GM08714 (cell line): ENCODE data around the gene SLIT3.
"Not testable (repeated sequence)": the region's sequence is repeated elsewhere in the genome, so short reads cannot be mapped to it uniquely, and the experiment has no call there.

Experiments
- H3K4me3 ChIP-seq: fragments of 200-500 bp; sonication (Bioruptor generic); 2 replicates; pipeline ENCODE4 v1.5.1; 2014; ENCODE audit warnings: mild to moderate bottlenecking, low read length, inconsistent platforms
- ZNF274 ChIP-seq: IDR thresholded peaks from 2 replicates; pipeline ENCODE4 v1.6.1; 2012; ENCODE audit warnings: mild to moderate bottlenecking, low read depth, low read length

SLIT3 gene

GRCh38 chr5:168747987-168748777, 552.8 kb downstream of the SLIT3 start:
- no peak for TF ChIP-seq ZNF274
- no peak overlapping the region for H3K4me3 ChIP-seq

- no peak for TF ChIP-seq ZNF274
- no peak overlapping the region for H3K4me3 ChIP-seq
Measured at GRCh38 chr5:168746893-168747640, 553.9 kb downstream of the SLIT3 start.

DNA sequence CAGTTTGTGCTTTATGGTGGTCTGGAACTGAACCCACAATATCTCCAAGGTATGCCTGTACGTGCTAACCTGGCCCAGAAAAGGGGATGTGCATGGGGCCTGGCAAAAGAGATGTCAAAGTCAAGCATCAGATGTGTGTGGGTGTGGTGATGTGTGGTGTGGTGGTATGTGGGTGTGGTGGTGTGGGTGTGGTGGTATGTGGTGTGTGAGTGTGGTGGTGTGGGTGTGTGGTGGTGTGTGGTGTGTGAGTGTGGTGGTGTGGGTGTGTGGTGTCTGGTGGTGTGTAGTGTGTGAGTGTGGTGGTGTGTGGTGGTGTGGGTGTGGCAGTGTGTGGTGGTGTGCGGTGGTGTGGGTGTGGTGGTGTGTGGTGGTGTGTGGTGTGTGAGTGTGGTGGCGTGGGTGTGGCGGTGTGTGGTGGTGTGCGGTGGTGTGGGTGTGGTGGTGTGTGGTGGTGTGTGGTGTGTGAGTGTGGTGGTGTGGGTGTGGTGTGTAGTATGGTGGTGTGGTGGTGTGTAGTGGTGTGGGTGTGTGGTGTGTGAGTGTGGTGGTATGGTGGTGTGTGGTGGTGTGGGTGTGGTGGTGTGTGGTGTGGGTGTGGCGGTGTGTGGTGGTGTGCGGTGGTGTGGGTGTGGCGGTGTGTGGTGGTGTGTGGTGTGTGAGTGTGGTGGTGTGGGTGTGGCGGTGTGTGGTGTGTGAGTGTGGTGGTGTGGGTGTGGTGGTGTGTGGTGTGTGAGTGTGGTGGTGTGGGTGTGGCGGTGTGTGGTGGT, 554.6 kb downstream of the SLIT3 start:
- not testable (repeated sequence) for H3K4me3 ChIP-seq

DNA sequence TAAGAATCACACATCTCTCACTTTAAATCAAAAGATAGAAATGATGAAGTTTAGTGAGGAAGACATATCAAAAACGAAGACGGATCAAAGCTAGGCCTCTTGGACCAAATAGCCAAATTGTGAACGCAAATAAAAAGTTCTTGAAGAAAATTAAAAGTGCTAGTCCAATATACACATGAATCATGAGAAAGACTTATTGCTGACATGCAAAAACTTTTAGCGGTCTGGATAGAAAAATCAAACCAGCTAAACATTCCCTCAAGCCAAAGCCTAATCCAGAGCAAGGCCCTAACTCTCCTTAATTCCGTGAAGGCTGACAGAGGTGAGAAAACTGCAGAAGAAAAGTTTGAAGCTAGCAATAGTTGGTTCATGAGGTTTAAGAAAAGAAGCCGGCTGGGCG, 557.3 kb downstream of the SLIT3 start:
- TF ChIP-seq ZNF274, result no peak
- no peak overlapping the region for H3K4me3 ChIP-seq

- not testable (repeated sequence) for H3K4me3 ChIP-seq
Measured at GRCh38 chr5:168742311-168742710, 558.6 kb downstream of the SLIT3 start.

DNA sequence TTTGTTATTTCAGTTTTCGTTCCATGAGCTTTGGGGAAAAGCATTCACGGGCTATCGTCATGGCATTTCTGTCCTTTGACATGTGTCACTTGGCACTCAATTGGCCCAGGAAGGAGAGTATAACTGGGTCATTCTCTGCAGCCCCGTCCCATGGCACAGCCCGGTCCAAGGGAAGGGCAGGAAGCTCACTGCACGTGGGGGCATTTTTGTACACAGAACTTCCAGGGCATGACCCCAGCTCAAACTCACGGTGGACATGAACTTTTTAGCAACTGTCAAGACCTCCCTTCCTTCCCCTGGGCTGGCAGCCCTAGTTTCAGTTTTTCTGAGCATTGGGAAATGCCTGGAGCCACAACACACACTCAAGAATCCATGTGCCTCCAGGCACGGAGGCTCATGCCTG, 560.1 kb downstream of the SLIT3 start:
- no peak overlapping the region for H3K4me3 ChIP-seq
- TF ChIP-seq ZNF274, result no peak

DNA sequence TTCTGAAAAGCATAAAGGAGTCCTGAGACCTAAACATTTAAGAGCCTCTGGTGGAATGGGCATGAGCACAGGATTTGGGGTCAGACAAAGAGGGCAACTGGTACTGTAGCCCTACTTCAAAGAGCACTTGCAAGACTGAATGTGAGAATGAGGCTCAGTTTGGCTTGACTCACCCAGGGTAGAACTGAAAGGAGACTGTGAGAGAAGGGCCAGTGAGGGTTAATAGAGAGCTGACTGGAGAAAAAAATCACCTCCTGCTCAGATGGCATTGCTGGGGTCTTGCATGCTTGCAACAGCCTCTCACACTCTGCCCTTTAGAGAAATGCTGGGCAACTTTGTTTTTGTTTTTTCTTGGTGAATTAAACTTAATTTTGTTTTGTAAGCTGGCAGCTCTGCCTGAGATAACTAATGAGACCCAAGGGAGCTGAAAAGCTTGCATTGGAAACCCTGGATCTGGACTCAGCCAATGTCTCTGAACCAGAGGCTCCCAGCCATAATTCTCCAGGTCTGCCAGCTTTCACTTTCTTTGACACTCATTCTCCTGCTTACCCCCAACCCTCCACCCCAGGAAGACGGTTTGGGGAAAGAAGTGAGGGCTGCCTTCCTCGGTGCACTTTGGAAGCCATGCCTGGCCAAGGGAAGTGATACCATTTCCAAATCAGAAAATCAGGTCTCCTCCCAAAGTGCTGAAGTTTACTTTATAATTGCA, 560.7 kb downstream of the SLIT3 start:
- H3K4me3 ChIP-seq, result no peak overlapping the region
- TF ChIP-seq ZNF274, result no peak

- TF ChIP-seq ZNF274, result no peak
- H3K4me3 ChIP-seq, result no peak overlapping the region
Measured at GRCh38 chr5:168737066-168737465, 563.9 kb downstream of the SLIT3 start.

GRCh38 chr5:168736281-168736831, 564.6 kb downstream of the SLIT3 start:
- TF ChIP-seq ZNF274, result no peak
- H3K4me3 ChIP-seq, result no peak overlapping the region

- TF ChIP-seq ZNF274, result no peak
- no peak overlapping the region for H3K4me3 ChIP-seq
Measured at GRCh38 chr5:168734620-168735300, 566.2 kb downstream of the SLIT3 start.

DNA sequence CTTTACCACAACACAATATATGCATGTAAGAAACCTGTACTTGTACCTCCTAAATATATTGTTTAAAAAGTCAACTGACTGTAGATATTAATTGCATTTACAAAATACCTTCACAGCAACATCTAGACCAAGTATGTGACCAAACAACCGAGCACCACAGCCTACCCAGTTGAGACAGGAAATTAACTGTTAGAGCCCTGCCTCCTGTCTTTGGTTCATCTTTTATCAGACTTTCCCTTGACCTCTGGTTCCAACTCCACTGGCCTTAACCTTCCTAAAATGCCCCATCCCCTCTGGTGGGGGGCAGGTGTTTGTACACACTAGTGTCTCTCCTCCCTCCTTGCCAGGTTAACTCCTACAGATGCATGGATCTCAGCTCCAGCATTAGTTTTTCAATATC, 566.8 kb downstream of the SLIT3 start:
- H3K4me3 ChIP-seq, result no peak overlapping the region
- no peak for TF ChIP-seq ZNF274

DNA sequence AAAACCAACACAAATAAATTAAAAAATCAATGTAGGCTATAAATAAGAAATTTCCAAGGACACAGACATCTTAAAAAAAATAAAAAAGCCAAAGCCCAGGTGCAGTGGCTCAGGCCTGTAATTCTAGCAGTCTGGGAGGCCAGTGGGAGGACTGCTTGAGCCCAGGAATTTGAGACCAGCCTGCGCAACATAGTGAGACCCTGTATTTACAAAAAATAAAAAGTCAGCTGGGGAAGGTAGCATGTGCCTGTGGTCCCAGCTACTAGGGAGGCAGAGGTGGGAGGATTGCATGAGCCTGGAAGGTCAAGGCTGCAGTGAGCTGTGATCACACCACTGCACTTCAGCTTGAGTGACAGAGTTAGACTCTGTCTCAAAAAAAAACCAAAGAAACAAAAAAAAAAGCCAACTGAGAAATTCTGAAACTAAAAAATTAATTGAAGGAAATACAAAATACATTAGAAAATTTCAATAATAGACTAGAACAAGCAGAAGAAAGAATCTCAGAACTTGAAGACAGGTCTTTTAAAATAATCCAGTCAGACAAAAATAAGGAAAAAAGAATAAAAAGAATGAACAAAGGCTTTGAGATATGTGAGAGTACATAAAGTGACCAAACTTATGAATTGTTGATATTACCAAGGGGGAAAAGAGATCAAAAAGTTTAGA, 572.3 kb downstream of the SLIT3 start:
- H3K4me3 ChIP-seq, result no peak overlapping the region
- TF ChIP-seq ZNF274, result no peak

DNA sequence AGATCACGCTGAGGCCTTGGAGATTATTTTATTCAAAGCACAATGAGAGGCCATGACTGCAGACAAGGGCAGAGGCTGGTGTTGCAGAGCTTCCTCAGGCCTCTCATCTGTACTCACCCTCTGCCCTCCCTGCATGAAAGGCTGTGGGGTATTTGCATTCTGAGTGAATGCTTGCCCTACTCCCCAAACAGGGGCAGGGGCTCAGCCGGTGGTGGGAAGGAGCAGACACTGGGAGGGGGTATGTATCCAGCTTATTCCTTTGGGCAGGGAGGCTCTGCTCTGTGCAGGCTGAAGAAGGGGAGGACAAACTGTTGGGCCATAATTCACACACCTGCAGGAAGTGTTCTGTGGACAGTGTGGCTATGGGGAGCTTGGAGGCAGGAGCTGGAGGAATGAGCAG, 573.4 kb downstream of the SLIT3 start:
- H3K4me3 ChIP-seq, result no peak overlapping the region
- no peak for TF ChIP-seq ZNF274
